SIG-M5 treated with dmso at 0.1 percent for 504 hours (cell line): ENCODE results near the gene DERL2.
A peak's percentile ranks its signal among the peaks of the same experiment; 100 is the strongest.

Experiments
- DNase-seq: peaks from one replicate; lab custom pipeline; 2025; ENCODE audit not compliant: unreplicated experiment; lab: John Stamatoyannopoulos, UW

Gene DERL2

DNA sequence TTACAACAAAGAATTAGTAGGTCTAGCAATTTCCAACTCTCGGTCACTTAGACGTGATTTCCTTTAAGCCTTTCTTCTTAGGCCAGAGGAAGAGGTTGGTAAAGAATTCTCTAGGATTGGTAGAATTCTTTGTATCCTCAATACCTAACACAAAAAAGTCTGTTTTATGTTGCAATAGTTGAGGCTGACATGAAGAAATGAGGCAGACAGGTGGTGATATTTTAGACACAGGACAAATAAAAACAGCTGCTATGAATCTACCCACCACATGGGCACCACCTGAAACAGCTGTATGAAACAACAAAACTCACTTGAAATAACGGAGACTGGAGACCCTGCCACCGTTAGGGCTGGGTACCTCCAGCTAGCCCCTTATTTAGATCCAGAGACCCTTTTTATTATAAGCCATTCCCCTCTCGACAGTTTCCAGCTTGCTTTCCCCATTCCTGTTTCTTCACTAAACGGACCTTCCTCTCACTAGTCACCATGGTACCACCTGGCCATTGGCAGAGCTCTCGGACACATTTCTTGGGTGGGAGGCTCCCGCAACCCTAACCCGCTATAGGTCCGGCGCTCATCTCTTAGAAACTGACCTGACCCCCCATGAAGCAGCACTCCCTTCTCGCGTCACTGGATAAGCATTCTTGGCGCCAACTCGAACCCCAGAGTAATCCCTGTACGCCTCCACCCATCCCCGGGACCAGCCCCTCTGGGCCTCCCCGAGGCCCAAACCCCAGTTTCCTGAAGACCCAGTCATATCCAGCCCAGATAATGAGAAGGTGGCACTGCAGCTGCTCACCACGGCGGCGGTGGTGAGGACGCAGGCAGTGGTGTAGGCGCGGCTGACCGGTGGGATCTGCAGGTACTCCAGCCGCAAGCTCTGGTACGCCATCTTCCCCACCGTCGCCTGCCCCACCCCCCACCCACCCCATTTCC is at the start of gene DERL2:
DERL2 (minus strand) TSS at position 909 of the 936 bp plus-strand sequence; CDS start at position 892, 17 bp downstream.
- no peak for DNase-seq

- no peak for DNase-seq
Observed at GRCh38 chr17:5535436-5535835, 49.5 kb upstream of the DERL2 start.

DNA sequence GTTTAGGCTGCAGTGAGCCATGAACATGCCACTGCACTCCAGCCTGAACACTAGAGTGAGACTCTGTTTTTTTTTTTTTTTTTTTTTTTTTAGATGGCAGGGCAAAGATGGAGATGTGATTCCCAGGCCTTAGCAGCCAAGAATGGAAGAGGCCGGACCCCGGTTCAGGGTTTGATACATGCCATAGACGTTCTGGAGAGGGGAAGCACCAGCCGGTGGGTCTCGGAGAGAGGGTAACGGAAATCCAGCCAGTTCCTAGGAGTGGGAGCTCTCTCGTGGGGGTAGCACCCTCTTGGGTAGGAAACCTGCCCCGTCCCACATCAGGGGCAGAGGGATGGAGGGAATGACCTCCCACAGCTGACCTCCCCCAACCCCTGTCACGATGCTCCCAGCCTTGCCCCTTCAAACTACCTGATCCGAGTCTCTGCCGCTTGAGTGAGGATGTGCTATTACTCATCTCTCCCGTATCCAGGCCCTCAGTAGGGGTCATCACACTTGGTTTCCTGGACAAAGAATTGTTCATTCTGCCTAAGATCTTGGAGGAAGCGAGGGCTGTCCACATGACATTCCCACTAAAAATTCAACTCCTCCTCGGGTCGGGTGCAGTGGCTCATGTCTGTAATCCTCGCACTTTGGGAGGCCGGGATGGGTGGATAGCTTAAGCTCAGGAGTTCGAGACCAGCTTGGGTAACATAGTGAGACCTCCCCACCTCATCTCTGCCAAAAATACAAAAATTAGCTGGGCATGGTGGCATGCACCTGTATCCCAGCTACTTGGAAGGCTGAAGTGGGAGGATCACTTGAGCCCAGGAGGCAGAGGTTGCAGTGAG is 47.7 kb upstream of the DERL2 start:
- no peak for DNase-seq

- no peak for DNase-seq
Observed at GRCh38 chr17:5532581-5532980, 46.6 kb upstream of the DERL2 start.

DNA sequence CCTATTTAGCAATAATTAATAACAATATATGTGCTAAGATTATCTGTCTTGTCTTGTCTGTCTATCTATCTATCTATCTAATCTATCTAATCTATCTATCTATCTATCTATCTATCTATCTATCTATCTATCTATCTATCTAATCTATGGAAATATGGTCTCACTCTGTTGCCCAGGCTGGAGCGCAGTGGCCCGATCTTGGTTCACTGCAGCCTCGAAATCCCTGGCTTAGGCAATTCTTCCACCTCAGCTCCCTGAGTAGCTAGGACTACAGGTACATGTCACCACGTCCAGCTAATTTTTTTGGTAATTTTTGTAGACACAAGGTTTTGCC is 45.1 kb upstream of the DERL2 start:
- DNase-seq = no peak

GRCh38 chr17:5530265-5531084 is 44.5 kb upstream of the DERL2 start:
- DNase-seq = peak; percentile 31

DNA sequence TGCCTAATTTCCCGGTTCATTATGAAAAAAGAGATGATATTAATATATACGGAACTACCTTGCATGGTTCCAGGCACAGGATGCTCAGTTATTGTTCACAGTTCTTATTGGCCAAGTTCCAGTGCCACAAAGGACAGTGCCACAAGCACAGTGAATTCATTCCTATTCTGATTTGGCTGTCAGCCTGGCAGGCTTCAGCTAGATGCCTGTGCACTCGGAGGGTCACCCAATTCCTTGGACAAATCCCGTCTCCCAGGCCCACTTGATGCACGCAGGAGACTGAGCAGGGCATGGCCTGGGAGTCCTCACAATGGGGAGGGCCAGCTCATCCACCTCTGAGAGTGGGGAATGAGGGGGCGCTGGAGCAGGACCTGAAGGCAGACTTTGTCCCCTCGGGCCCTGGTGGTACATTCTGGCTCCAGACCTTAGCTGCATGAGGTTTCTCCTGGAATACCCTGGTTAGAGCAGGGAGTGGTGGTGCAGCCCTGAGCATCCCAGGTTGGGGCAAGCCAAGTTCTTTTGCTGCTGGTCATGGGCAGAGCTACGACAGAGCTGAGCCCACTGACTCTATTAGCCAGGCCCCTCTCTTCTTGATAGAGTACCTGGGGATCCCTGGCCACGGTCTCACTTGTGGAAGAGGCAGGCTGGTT is 41.7 kb upstream of the DERL2 start:
- no peak for DNase-seq

DNA sequence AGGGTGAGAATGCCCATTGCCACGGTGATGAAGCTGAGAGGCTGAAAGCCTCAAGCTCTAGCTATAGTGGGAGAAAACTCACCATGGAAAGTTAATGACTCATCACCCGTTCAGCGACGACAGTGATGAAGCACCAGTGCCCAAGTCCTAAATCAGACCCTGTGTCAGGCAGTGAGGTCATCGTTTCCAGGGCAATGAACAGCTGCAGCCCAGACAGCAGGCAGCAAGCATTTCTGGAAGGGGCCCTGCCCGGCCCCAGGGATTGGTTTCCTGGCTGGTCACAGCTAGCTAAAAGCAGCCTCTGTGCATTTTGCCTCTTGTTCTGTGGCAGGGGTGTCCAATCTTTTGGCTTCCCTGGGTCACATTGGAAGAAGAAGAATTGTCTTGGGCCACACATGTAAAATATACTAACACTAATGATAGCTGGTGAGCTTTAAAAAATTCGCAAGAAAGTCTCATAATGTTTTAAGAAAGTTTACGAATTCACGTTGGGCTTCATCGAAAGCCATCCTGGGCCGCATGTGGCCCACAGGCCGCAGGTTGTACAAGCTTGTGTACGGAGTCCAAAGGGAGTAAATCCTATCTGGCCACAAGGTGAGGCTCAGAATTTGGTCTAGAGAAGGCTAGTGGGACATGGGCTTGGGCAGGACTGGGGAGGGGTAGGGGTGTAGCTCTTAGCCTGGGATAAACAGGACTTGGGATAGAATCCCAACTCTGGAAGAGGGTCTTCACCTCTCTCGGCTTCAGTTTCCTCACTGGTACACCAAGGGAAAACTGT is 41.0 kb upstream of the DERL2 start:
- DNase-seq = peak; percentile 36

DNA sequence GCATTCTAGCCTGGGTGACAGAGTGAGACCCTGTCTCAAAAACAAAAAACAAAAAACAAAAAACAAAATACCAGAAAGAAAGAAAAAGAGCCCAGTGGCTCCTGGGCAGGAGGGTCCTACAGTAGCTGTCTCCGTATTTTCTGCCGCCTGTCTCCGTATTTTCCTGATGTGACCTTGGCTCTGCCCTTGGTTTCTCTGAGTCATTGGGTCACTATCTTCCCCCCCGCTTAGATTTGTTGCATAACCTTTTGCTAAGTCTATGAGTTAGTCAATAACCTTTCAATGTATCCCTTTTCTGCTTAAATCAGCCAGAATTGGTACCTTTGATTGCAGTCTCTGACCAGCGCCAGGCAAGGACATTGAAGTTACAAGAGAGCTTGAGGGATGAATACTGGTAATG is 37.3 kb upstream of the DERL2 start:
- no peak for DNase-seq

- no peak for DNase-seq
Observed at GRCh38 chr17:5522476-5522875, 36.5 kb upstream of the DERL2 start.

DNA sequence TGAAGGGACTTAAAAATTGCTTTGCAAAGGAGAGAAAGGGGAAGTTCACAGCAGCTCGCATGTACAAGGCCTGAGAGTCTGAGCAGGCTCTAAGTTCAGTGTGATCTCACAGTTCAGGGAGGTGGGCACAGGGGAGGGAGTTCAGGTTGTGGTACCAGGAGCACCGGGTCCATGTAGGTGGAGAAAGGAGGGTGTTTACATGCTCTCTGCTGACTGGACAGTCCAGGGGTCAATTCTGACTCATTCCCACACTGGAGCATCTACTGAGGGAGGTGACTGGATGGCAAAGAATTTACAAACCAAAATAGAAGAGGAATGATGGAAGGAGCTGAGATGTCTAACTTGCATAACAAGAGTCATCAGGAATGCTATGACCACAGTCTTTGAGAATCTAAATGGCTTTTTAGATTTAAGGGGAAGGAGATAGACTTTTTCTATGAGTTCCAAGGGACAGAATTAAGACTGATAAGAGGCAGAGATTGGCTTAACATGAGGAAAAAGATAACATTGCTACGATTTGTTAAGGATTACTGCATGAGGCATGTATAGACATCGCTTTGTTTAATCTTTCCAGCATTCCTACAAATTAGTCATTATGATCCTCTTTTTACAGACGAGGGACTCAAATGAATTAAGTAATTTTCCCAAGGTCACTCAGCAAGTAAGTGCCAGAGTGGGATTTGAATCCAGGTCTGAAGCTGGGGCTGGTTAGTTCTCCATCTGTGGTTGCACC is 30.2 kb upstream of the DERL2 start:
- peak; percentile 25 for DNase-seq

DNA sequence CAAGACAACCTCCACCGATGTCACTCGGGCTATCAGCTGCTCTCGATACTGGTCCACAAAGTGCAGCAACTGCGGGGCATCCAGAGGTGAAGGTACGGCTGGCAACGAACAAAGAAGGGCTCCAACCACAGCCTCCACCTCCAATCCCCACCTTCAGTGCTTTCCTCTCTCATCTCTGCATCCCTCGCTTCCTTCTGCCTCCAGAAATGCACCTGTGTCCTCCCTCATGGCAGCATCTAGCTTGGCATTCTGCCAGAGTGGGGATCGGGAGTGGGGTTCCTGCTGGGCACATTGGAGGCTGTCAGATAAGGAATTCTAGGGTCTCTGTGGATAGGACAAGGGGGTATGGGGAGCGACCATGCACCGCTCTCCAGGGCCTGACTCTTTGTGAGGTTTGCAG is 29.0 kb upstream of the DERL2 start:
- DNase-seq = no peak

GRCh38 chr17:5513628-5514027 is 27.6 kb upstream of the DERL2 start:
- DNase-seq = peak; percentile 45

DNA sequence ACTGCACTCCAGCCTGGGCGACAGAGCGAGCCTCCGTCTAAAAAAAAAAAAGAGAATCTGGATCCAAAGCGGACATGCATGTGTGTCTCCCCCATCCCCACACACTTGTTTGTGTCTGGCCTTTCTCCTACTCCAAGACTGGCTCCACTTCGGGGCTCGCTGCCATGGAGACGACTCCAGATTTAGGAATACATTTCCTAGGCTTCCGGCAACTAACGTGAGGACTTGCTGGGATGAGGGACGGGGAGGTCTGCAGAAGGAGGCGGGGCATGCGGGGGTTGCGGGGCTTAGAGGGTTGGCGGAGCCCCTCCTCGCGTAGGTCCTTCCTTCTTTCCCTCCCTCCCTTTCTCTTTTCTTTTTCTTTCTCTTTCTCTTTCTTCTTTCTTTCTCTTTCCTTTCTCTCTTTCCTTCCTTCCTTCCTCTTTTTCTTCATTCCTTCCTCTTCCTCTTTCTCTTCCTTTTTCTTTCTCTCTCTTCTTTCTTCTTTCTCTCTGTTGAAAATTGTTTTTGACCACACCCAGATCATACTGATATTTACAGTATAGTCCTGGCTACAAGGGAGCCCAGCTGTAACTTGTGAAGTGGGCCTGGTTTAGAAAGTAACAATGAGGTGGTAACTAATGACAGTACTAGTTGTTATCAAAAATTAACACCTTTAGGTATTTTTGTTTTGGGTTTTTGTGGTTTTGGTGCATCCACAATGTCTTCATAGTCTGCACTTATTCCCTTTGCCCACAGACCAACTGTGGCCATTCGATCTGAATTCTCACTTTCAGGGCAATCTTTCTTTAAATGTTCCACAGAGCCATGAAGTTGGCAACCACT is 25.6 kb upstream of the DERL2 start:
- DNase-seq = no peak

GRCh38 chr17:5510771-5511170 is 24.8 kb upstream of the DERL2 start:
- DNase-seq = no peak

DNA sequence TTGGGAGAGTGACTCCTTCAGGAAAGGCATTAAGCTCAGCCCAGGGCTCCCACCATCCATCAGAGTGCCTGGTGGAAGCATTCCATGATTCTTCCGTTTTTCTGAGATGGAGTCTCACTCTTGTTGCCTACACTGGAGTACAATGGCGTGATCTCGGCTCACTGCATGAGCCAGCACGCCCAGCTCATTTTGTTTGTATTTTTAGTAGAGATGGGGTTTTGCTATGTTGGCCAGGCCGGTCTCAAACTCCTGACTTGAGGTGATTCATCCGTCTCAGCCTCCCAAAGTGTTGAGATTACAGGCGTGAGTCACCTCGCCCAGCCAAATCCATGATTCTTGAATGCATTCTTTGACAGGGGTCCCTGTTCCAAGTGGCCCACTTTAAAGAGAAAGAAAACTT is 23.5 kb upstream of the DERL2 start:
- no peak for DNase-seq

DNA sequence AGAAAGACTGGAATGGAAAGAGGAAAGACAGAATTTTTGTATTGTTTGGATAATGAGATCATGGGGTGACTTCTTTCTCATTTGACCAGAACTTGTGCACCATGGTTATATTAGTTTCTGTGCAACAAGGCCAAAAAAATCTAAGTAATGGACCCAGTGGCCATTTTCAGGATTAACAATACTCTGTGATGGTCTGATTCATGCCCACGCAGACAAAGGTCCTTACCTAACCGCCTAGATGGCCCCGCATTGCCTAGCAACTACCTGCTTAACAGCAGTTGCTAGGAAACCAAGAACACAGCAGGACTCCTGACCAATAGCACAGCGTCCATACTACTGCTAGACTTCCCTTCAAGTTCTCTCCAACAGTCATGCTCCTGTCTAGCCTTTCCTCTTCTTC is 22.8 kb upstream of the DERL2 start:
- no peak for DNase-seq

DNA sequence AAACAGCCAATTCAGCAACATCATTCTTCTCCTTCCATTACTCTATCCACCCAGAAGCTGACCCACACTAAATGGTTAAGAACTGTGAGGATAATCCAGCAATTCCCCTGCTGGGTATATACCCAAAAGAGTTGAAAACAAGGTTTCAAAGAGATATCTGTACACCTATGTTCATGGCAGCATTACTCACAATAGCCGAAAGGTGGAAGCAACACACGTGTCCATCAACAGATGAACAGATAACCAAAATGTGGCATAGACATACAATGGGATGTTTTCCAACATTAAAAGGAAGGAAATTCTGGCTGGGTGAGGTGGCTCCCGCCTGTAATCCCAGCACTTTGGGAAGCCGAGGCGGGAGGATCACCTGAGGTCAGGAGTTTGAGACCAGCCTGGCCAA is 20.3 kb upstream of the DERL2 start:
- DNase-seq = no peak
